Liver (tissue), 9 donors: ENCODE data around the gene METTL13. TPM values are rescaled to one million over a fixed set of nuclear protein-coding genes. Genes with fewer than 3 reads are reported as not detected.

ENCODE experiments used
- DNase-seq: peaks from one replicate; pipeline ENCODE4 v3.0.0-alpha.2; 2017; ENCODE audit warnings: low spot score
- H3K27ac ChIP-seq, 2 donors: one replicate each; pipeline ENCODE4 v1.7.0; 2013; ENCODE audit warnings: inconsistent platforms in 2 of 2, low read length in 2 of 2, control low read depth in 1 of 2, low read depth in 1 of 2, mild to moderate bottlenecking in 1 of 2
- H3K27me3 ChIP-seq, 4 donors: one replicate each; pipeline versions ENCODE4 v1.6.1 to v1.7.0; 2013; ENCODE audit warnings: low read length in 3 of 4, inconsistent platforms in 1 of 4, mild to moderate bottlenecking in 1 of 4, moderate library complexity in 1 of 4; ENCODE audit not compliant: control insufficient read depth in 4 of 4, insufficient read depth in 4 of 4
- H3K36me3 ChIP-seq, 4 donors: one replicate each; pipeline versions ENCODE4 v1.6.1 to v1.7.0; 2013; ENCODE audit warnings: low read length in 3 of 4, mild to moderate bottlenecking in 3 of 4, low read depth in 1 of 4, moderate library complexity in 1 of 4; ENCODE audit not compliant: control insufficient read depth in 4 of 4, insufficient read depth in 3 of 4
- H3K4me1 ChIP-seq, 4 donors: one replicate each; pipeline versions ENCODE4 v1.6.1 to v1.7.0; 2013; ENCODE audit warnings: low read length in 3 of 4, mild to moderate bottlenecking in 3 of 4, moderate library complexity in 1 of 4; ENCODE audit not compliant: control insufficient read depth in 4 of 4, insufficient read depth in 4 of 4
- H3K4me3 ChIP-seq, 3 donors: one replicate each; pipeline versions ENCODE4 v1.6.1 to v1.7.0; 2013; ENCODE audit warnings: low read length in 3 of 3, control low read depth in 1 of 3, low read depth in 1 of 3, mild to moderate bottlenecking in 1 of 3
- H3K9ac ChIP-seq, 2 donors: one replicate each; pipeline ENCODE4 v1.7.0; 2013; ENCODE audit warnings: low read length in 2 of 2, mild to moderate bottlenecking in 2 of 2, moderate library complexity in 2 of 2, control low read depth in 1 of 2, low read depth in 1 of 2
- H3K9me3 ChIP-seq, 4 donors: one replicate each; pipeline versions ENCODE4 v1.6.1 to v1.7.0; 2013; ENCODE audit warnings: low read length in 3 of 4; ENCODE audit not compliant: control insufficient read depth in 4 of 4
- EGR1 ChIP-seq, 2 donors: IDR thresholded peaks; 2 replicates each; pipeline ENCODE4 v1.6.1; 2016 to 2018; ENCODE audit warnings: antibody characterized with exemption in 2 of 2, low read depth in 2 of 2
- FOXA1 ChIP-seq: IDR thresholded peaks from 2 replicates; pipeline ENCODE4 v1.6.1; 2016; ENCODE audit warnings: antibody characterized with exemption
- FOXA2 ChIP-seq: IDR thresholded peaks from 2 replicates; pipeline ENCODE4 v1.6.1; 2016; ENCODE audit warnings: antibody characterized with exemption
- GABPA ChIP-seq, 2 donors: IDR thresholded peaks in 1 of 2; conservative IDR thresholded peaks in 1 of 2; 2 replicates each; pipeline ENCODE4 v1.6.1; 2016; ENCODE audit warnings: antibody characterized with exemption in 2 of 2, mild to moderate bottlenecking in 1 of 2, moderate library complexity in 1 of 2
- HNF4A ChIP-seq, 2 donors: conservative IDR thresholded peaks; 2 replicates each; pipeline ENCODE4 v1.6.1; 2016; ENCODE audit warnings: antibody characterized with exemption in 2 of 2, mild to moderate bottlenecking in 2 of 2
- HNF4G ChIP-seq: IDR thresholded peaks from 2 replicates; pipeline ENCODE4 v1.6.1; 2016; ENCODE audit warnings: antibody characterized with exemption
- JUND ChIP-seq, 2 donors: IDR thresholded peaks; 2 replicates each; pipeline ENCODE4 v1.6.1; 2016; ENCODE audit warnings: antibody characterized with exemption in 2 of 2
- NR2F2 ChIP-seq: IDR thresholded peaks from 2 replicates; pipeline ENCODE4 v1.6.1; 2016; ENCODE audit warnings: antibody characterized with exemption
- RAD21 ChIP-seq, 2 donors: IDR thresholded peaks; 2 replicates each; pipeline ENCODE4 v1.6.1; 2016; ENCODE audit warnings: antibody characterized with exemption in 2 of 2, mild to moderate bottlenecking in 2 of 2
- RXRA ChIP-seq, 2 donors: IDR thresholded peaks; 2 replicates each; pipeline ENCODE4 v1.6.1; 2017 to 2018; ENCODE audit warnings: antibody characterized with exemption in 2 of 2, mild to moderate bottlenecking in 1 of 2
- SP1 ChIP-seq: IDR thresholded peaks from 2 replicates; pipeline ENCODE4 v1.6.1; 2018; ENCODE audit warnings: antibody characterized with exemption, mild to moderate bottlenecking
- TAF1 ChIP-seq: conservative IDR thresholded peaks from 2 replicates; pipeline ENCODE4 v1.6.1; 2016; ENCODE audit warnings: antibody characterized with exemption, mild to moderate bottlenecking
- YY1 ChIP-seq: IDR thresholded peaks from 2 replicates; pipeline ENCODE4 v1.6.1; 2016; ENCODE audit warnings: antibody characterized with exemption, mild to moderate bottlenecking
- WGBS: extraction: QIAGEN DNeasy Blood & Tissue Kit; methylation state at CpG from one replicate; pipeline ENCODE4 v1.1.7; 2013; 5-methylcytosine and 5-hydroxymethylcytosine counted together
- polyA plus RNA-seq, 2 donors: library from polyadenylated mRNA; stranded (reverse) in 1 of 2; unstranded in 1 of 2; fragments of 200-250 nt in 1 of 2; fragments of >200 nt in 1 of 2; fragmentation: Nextera tagmentation in 1 of 2; extraction: Ambion mirVana in 1 of 2; gene quantifications; one replicate each; pipeline versions ENCODE4 v1.2.1 to v1.2.3, GENCODE V29; 2013 to 2015
- total RNA-seq, 2 donors: library from RNA; depleted of rRNA; stranded (reverse); fragments of >200 nt; gene quantifications; one replicate each; pipeline ENCODE4 v1.2.3, GENCODE V29; 2014
- TF ChIP-seq, protein P1 (sequence below): IDR thresholded peaks from 2 replicates; pipeline ENCODE4 v1.6.1; 2016; ENCODE audit warnings: antibody characterized with exemption
- TF ChIP-seq, protein P2 (sequence below): IDR thresholded peaks from 2 replicates; pipeline ENCODE4 v1.6.1; 2016; ENCODE audit warnings: antibody characterized with exemption
- TF ChIP-seq, protein P3 (sequence below): fragments of 150-350 bp; IDR thresholded peaks from 2 replicates; pipeline ENCODE4 v1.5.1; 2017; ENCODE audit warnings: improper control_type of control experiment, low read depth, low read length; ENCODE audit not compliant: missing input control
- TF ChIP-seq, protein P4 (sequence below): IDR thresholded peaks from 2 replicates; pipeline ENCODE4 v1.6.1; 2016; ENCODE audit warnings: antibody characterized with exemption, mild to moderate bottlenecking
- TF ChIP-seq, protein P5 (sequence below): IDR thresholded peaks from 2 replicates; pipeline ENCODE4 v1.6.1; 2016; ENCODE audit warnings: antibody characterized with exemption
- donor health status: healthy.
- donor health status: healthy.
- donor health status: healthy.
- donor health status: healthy.
- donor health status: healthy.

The METTL13 gene
- total and polyA plus RNA-seq, 4 donors = 10.5 to 16.1 (median 13.4) TPM

DNA sequence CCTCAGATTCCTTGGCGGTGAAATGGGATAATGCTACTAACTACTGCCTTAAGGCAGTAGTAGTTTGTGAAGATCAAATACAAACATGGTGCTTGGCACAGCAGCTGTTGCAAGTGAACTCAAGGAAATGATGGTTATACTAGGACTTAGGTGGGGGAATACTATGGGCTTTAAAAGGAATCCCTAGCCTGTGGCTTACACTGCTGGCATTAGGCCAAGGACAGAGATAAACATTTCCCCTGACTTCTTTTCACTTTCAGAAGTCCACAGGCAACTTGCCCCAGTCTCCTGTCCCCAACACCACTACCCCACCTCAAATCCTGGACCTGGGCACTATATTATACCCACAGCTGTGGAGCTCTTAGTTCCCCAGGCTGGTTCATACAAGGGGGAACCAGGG is 26.5 kb upstream of the METTL13 start:
- no peak overlapping the region for H3K9ac ChIP-seq
- H3K27me3 ChIP-seq = no peaks in the 10 kb centered on the region
- 98% methylated on average over 1 of the region's 1 CpG for WGBS
- TF ChIP-seq JUND (IDR thresholded peaks at IDR 0.05) = no peak
- TF ChIP-seq, protein P1, sequence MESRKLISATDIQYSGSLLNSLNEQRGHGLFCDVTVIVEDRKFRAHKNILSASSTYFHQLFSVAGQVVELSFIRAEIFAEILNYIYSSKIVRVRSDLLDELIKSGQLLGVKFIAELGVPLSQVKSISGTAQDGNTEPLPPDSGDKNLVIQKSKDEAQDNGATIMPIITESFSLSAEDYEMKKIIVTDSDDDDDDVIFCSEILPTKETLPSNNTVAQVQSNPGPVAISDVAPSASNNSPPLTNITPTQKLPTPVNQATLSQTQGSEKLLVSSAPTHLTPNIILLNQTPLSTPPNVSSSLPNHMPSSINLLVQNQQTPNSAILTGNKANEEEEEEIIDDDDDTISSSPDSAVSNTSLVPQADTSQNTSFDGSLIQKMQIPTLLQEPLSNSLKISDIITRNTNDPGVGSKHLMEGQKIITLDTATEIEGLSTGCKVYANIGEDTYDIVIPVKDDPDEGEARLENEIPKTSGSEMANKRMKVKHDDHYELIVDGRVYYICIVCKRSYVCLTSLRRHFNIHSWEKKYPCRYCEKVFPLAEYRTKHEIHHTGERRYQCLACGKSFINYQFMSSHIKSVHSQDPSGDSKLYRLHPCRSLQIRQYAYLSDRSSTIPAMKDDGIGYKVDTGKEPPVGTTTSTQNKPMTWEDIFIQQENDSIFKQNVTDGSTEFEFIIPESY = no peak
- TF ChIP-seq EGR1 (IDR thresholded peaks at IDR 0.05; ENCODE audit: low read depth in 2 of 2) = no peak
- no peak for TF ChIP-seq RXRA (IDR thresholded peaks at IDR 0.05)
- TF ChIP-seq, protein P2, sequence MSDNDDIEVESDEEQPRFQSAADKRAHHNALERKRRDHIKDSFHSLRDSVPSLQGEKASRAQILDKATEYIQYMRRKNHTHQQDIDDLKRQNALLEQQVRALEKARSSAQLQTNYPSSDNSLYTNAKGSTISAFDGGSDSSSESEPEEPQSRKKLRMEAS = no peak
- TF ChIP-seq YY1 = no peak
- TF ChIP-seq, protein P3, sequence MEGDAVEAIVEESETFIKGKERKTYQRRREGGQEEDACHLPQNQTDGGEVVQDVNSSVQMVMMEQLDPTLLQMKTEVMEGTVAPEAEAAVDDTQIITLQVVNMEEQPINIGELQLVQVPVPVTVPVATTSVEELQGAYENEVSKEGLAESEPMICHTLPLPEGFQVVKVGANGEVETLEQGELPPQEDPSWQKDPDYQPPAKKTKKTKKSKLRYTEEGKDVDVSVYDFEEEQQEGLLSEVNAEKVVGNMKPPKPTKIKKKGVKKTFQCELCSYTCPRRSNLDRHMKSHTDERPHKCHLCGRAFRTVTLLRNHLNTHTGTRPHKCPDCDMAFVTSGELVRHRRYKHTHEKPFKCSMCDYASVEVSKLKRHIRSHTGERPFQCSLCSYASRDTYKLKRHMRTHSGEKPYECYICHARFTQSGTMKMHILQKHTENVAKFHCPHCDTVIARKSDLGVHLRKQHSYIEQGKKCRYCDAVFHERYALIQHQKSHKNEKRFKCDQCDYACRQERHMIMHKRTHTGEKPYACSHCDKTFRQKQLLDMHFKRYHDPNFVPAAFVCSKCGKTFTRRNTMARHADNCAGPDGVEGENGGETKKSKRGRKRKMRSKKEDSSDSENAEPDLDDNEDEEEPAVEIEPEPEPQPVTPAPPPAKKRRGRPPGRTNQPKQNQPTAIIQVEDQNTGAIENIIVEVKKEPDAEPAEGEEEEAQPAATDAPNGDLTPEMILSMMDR = no peak
- no peak for TF ChIP-seq NR2F2
- no peak for TF ChIP-seq FOXA2
- TF ChIP-seq GABPA (IDR thresholded peaks at IDR 0.05 in 1 of 2, conservative IDR thresholded peaks at IDR 0.05 in 1 of 2) = no peak
- TF ChIP-seq FOXA1 = no peak
- TF ChIP-seq SP1 = no peak
- no peak for TF ChIP-seq RAD21 (IDR thresholded peaks at IDR 0.05)
- no peak for TF ChIP-seq HNF4G
- TF ChIP-seq, protein P4, sequence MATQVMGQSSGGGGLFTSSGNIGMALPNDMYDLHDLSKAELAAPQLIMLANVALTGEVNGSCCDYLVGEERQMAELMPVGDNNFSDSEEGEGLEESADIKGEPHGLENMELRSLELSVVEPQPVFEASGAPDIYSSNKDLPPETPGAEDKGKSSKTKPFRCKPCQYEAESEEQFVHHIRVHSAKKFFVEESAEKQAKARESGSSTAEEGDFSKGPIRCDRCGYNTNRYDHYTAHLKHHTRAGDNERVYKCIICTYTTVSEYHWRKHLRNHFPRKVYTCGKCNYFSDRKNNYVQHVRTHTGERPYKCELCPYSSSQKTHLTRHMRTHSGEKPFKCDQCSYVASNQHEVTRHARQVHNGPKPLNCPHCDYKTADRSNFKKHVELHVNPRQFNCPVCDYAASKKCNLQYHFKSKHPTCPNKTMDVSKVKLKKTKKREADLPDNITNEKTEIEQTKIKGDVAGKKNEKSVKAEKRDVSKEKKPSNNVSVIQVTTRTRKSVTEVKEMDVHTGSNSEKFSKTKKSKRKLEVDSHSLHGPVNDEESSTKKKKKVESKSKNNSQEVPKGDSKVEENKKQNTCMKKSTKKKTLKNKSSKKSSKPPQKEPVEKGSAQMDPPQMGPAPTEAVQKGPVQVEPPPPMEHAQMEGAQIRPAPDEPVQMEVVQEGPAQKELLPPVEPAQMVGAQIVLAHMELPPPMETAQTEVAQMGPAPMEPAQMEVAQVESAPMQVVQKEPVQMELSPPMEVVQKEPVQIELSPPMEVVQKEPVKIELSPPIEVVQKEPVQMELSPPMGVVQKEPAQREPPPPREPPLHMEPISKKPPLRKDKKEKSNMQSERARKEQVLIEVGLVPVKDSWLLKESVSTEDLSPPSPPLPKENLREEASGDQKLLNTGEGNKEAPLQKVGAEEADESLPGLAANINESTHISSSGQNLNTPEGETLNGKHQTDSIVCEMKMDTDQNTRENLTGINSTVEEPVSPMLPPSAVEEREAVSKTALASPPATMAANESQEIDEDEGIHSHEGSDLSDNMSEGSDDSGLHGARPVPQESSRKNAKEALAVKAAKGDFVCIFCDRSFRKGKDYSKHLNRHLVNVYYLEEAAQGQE = no peak
- TF ChIP-seq, protein P5, sequence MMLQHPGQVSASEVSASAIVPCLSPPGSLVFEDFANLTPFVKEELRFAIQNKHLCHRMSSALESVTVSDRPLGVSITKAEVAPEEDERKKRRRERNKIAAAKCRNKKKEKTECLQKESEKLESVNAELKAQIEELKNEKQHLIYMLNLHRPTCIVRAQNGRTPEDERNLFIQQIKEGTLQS = no peak
- H3K36me3 ChIP-seq = no peaks in the 10 kb centered on the region
- no peaks in the 10 kb centered on the region for H3K9me3 ChIP-seq
- no peak overlapping the region for H3K27ac ChIP-seq
- no peaks in the 10 kb centered on the region for H3K4me1 ChIP-seq
- H3K4me3 ChIP-seq = no peak overlapping the region
- no peak for DNase-seq

DNA sequence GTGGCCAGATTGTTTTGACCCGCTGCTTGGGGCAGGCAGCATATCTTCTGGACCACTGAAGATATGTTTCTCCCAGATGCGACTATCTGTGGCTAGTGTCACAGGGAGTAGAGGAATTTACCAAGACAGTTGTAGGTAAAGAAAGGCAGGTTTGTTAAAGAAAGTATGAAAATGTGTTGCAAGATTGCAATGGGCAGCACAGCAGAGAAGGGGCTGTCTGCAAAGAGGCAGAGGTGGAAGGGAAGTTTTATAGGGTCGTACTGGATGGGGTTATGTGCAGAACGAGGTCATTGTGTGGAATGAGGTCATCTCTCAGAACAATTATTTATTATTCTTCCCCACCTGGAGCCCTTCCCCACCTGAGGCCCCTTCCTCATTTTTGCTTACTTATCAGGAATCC is 24.6 kb upstream of the METTL13 start:
- Histone ChIP-seq H3K36me3 (no peaks in the 10 kb centered on the region), H3K4me3 (no peak overlapping the region), H3K27ac (no peak overlapping the region), H3K9ac (no peak overlapping the region), H3K4me1 (no peaks in the 10 kb centered on the region), H3K27me3 (no peaks in the 10 kb centered on the region), H3K9me3 (no peaks in the 10 kb centered on the region)
- WGBS = 82% methylated on average over 4 of the region's 4 CpGs
- DNase-seq = no peak
- TF ChIP-seq FOXA1 (no peak), TAF1 (no peak), GABPA (IDR thresholded peaks at IDR 0.05 in 1 of 2, conservative IDR thresholded peaks at IDR 0.05 in 1 of 2) (no peak), NR2F2 (no peak), RXRA (IDR thresholded peaks at IDR 0.05) (no peak), YY1 (no peak), EGR1 (IDR thresholded peaks at IDR 0.05; ENCODE audit: low read depth in 2 of 2) (no peak), HNF4G (no peak), HNF4A (conservative IDR thresholded peaks at IDR 0.05) (no peak), JUND (IDR thresholded peaks at IDR 0.05) (no peak), RAD21 (IDR thresholded peaks at IDR 0.05) (no peak), SP1 (no peak)
- TF ChIP-seq, protein P5 = no peak
- TF ChIP-seq, protein P4 = no peak
- TF ChIP-seq, protein P2 = no peak
